HG02885 (cell line): ENCODE results near the gene COPA.

ENCODE experiments used
- ATAC-seq: cut with Tn5 transposase; IDR thresholded peaks from one replicate; pipeline ENCODE4 v1.9.1; 2021; ENCODE audit warnings: mild to moderate bottlenecking; ENCODE audit not compliant: unreplicated experiment, poor library complexity

Gene COPA

DNA sequence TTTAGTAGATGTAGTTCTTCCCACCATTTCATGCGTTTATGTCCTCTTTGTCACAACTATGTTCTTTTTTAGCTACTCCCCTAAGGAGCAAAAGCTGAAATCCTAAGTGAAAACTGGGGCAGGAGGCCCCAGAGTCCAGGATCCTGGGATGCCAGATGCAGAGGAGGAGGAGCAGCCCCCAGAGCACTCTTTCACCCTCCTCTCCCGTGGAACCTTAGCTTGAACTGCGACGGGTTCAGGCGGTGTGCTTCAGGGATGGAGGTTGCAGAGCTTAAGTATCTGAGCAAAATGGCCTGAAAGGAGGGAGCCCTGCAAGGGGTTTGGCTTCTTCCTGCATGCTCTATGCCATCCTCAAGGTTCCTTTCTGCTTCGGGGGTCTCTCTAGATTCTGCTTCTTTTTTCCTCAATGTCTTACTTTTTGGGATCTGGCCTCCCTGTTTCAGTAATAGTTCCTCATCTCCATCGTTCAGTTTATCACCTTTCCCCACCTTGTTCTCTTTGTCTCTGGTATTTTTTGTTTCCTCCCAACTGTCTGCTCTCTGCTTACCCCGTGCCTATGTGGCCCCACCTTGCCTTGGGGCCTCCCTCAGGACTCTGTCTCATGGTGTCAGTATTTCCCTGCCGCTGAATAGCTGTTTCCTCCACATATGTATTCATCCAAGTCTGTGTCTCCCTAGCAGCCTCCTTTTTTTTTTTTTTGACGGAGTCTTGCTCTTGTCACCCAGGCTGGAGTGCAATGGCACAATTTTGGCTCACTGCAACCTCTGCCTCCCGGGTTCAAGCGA is 21.1 kb upstream of the COPA start:
- no peak for ATAC-seq

DNA sequence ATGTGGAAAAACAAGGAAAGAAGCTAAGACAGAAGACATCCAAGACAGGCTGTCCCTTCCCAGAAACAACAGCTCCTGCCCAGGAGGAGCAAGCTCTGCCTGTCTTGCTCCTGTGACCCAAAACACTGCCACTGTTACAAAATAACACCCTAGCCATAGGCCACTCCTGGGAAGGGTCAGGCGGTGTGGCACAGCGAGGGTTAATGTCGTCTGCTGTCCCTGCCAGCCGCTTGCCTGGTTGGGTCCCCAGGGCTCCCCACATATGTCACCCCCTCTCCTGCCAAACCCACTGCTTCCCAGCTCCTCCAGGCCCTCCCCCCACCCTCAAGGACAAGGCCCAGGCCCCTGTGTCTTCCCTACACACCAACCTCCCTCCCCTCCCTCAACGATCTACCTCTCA is 20.0 kb upstream of the COPA start:
- ATAC-seq = no peak

GRCh38 chr1:160362168-160362957 is 19.3 kb upstream of the COPA start:
- ATAC-seq = no peak

GRCh38 chr1:160361814-160362167 is 18.7 kb upstream of the COPA start:
- ATAC-seq = no peak

DNA sequence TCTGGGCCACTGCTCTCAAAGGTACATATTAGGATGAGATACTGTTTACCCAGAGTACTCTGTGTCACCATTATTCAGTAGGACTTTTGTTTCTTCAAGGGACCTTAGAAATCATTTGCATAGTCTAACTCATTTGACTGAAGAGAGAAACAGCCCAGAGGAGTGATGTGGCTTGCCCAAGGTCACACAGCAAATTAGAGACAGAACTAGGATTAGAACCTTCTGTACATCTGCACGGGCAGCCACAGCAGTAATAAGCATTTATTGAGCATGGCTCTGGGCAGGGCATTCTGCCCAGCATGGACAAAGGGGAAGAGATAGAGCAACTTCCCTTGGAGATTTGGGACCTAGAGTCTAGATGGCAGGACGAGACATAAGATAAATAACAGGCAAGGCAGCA is 18.1 kb upstream of the COPA start:
- ATAC-seq = no peak

DNA sequence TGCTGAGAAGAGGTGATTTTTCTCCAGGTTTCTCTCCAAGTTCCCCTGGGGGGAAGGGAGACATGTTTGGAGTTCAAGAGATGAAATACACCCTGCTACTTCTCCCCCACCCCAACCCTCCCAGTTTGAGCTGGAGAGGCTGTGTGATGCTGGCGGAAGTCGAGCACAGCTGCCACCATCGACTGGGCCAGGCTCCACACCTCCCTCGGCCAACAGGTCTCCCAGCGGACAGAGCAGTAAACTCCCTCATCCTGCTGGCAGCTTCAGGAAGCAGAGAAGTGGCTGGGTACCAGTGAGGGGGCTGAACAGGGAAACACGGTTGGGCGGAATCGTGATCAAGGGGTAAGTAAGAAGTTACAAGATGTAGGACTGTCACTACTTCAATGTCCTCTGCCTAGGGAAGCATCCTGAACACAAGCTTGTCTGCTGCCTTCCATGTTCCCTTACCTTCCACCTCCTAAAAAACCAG is 17.2 kb upstream of the COPA start:
- ATAC-seq = no peak

DNA sequence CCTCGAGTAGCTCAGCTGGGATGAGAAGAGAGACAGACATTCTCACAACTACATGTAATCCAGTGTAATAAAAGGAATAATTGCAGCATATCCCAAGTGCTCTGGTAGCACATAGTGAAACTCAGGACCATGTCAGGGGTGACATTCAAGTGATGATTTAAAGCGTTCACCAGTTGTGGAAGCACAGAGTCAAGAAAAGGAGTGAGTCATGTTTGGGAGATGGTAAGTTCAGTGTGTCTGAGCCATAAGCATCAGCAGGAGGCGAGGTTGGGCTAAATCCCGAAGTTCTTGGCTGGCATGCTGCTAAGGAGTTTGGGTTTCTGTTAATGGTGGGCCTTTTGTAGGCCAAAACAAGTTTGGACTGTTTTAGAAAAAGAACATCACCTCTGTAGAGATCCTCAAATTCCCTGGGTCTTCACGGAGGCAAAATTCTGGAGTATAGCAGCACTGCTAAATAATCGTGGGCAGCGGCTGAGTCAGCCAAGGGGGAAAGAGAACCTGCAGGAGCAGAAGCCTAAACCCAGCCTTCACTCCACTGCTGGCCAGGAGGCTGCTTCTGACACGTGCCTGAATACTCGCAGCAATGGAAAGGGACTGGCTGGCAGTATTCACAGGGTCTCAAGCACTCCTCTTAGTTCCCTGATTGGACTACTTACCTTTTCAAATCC is 16.6 kb upstream of the COPA start:
- no peak for ATAC-seq

- ATAC-seq = no peak
Measured at GRCh38 chr1:160358073-160358472, 15.0 kb upstream of the COPA start.

GRCh38 chr1:160357286-160358002 is 14.4 kb upstream of the COPA start:
- no peak for ATAC-seq

GRCh38 chr1:160354388-160354985 is 11.4 kb upstream of the COPA start:
- no peak for ATAC-seq

- ATAC-seq = no peak
Measured at GRCh38 chr1:160353223-160353622, 10.2 kb upstream of the COPA start.

GRCh38 chr1:160352555-160352954 is 9.5 kb upstream of the COPA start:
- ATAC-seq = no peak

DNA sequence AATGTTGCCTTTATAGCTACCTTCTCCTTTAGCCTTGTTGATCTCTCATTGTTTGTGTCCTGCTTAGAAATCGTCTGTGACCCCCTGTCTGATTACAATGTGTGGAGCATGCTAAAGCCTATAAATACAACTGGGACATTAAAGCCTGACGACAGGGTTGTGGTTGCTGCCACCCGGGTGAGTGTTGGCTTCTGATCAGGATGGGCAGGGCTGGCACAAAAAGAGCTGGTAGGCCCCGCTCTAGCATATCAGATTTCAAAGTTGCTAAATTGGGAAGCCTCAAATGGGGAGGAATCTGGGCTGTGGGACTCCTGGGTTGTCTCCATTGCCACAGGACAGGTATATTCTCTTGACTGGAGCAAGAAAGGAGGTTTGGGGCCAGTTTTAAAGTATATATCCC is 8.6 kb upstream of the COPA start:
- no peak for ATAC-seq

- peak; percentile 52 for ATAC-seq
Measured at GRCh38 chr1:160346958-160347357, 3.9 kb upstream of the COPA start.

DNA sequence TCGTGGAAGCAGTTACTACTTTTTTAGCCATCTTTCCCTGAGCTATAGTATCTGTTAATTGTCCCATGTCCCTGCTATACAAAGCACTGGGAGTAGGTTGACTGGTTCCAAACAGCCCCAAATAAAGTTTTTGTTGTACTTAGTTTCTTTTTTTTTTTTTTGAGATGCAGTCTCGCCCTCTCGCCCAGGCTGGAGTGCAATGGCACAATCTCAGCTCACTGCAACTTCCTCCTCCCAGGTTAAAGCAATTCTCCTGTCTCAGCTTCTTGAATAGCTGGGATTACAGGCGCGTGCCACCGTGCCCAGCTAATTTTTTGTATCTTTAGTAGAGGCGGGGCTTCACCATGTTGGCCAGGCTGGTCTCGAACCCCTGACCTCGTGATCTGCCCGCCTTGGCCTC is 3.4 kb upstream of the COPA start:
- no peak for ATAC-seq

DNA sequence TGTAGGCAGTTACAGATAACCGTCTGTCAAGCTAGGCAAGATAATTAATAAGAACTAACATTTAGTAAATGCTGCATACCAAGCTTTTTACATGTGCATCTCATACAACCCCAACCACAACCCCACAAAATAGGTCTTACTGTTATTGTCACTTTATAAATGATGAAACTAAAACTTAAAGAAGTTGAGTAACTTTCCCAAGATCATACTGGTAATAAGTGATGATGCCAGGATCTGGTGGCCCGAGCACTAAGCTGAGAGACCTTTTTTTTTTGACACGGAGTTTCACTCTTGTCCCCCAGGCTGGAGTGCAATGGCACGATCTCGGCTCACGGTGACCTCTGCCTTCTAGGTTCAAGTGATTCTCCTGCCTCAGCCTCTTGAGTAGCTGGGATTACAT is 1.9 kb upstream of the COPA start:
- no peak for ATAC-seq

GRCh38 chr1:160344241-160344640 is 1.2 kb upstream of the COPA start:
- no peak for ATAC-seq

- ATAC-seq = no peak
Measured at GRCh38 chr1:160342526-160342925, 524 bp downstream of the COPA start.

- ATAC-seq = no peak
Measured at GRCh38 chr1:160340866-160341265, 2.2 kb downstream of the COPA start.

DNA sequence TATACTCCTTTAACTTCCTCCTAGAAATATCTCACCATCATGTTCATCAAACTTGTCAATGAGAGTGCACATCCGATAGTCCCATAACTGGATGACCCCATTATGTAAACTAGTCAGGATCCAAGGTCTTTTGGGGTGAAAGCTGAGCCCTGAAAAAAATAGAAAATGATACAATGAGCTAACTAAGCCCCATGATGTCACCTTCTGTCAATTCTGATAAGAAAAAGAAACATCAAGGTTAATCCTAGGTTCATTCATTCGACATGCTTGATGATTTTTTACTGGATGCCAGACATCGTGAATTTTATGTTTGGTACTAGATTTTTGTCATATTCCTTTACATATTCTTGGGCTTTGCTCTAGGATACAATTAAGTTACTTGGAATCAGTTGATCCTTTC is 2.9 kb downstream of the COPA start:
- no peak for ATAC-seq
